ENCODE measurements around the gene BCL2L11. TPM values are rescaled to one million over a fixed set of nuclear protein-coding genes. Genes with fewer than 3 reads are reported as not detected.

The BCL2L11 gene
- total RNA-seq, 1 experiment from 2014 or later: 21.2 TPM

DNA sequence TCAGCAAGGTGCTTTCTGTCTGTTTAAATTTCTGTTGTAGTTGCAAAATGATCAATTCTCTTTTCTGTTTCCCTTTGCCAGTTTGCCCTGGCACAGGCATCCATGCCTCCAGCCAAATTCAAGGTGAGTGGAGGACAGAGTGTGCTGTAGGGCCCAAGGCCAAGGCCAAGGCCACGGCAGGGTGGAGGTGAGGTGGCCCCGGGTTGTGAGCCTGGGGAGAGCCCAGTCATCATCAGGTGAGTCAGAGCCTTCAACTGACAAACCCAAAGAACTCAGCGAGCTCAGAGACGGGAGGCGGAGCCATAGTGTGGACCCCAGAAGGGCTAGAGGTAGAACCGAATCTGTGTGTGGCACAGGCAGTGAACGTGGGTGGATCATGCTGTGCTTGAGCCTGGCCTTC, 55.7 kb downstream of the BCL2L11 start:
- Histone ChIP-seq H3K4ac (ENCODE audit: low read depth, low read length) (no peak overlapping the region), H2BK12ac (ENCODE audit: insufficient read length, low read depth, low read length) (no peak overlapping the region), H4K91ac (ENCODE audit: insufficient read length, low read depth, low read length) (no peak overlapping the region), H4K5ac (ENCODE audit: insufficient read length, low read depth, low read length) (no peak overlapping the region), H3K23ac (ENCODE audit: insufficient read length, low read depth, low read length) (no peak overlapping the region), H3K56ac (ENCODE audit: insufficient read length, low read depth, low read length) (no peak overlapping the region), H3K18ac (ENCODE audit: insufficient read length, low read depth, low read length) (no peak overlapping the region), H3K4me1 (ENCODE audit: insufficient read depth, low read length) (no peaks in the 10 kb centered on the region), H3K14ac (ENCODE audit: insufficient read depth, low read length) (no peak overlapping the region), H3K4me2 (ENCODE audit: insufficient read depth, insufficient read length, low read length) (no peak overlapping the region), H3K79me1 (ENCODE audit: insufficient read depth, low read depth, low read length, poor library complexity, severe bottlenecking) (no peaks in the 10 kb centered on the region), H2BK15ac (ENCODE audit: low read depth, low read length) (no peak overlapping the region), H3K27ac (ENCODE audit: insufficient read length, low read depth, low read length) (no peak overlapping the region), H4K20me1 (ENCODE audit: control insufficient read depth, insufficient read depth, insufficient read length) (no peaks in the 10 kb centered on the region), H3K23me2 (ENCODE audit: insufficient read length, low read depth, low read length, poor library complexity, severe bottlenecking) (no peaks in the 10 kb centered on the region), H2BK120ac (ENCODE audit: low read depth, low read length, poor library complexity, severe bottlenecking) (no peak overlapping the region), H2AK5ac (ENCODE audit: insufficient read length, low read length) (no peak overlapping the region), H3T11ph (ENCODE audit: low read length) (no peak overlapping the region), H2BK5ac (ENCODE audit: insufficient read length, low read length) (no peak overlapping the region), H3K9ac (ENCODE audit: extremely low read depth, insufficient read length, low read length) (no peak overlapping the region), H3K27me3 (ENCODE audit: insufficient read depth, low read length) (no peaks in the 10 kb centered on the region; the same call in 1 of the 2 replicates), H4K8ac (replicated peaks; ENCODE audit: insufficient read length, low read depth, low read length) (no peak overlapping the region), H3K79me2 (ENCODE audit: insufficient read depth, low read length) (no peaks in the 10 kb centered on the region), H2AFZ (ENCODE audit: low read length) (no peak overlapping the region), H2BK20ac (ENCODE audit: low read depth, low read length, poor library complexity, severe bottlenecking) (no peak overlapping the region), H3K9me3 (ENCODE audit: control insufficient read depth, low read depth, low read length) (no peaks in the 10 kb centered on the region)
- Mint-ChIP-seq H3K27me3 (ENCODE audit: low read depth) (peaks cover 1% of the 10 kb centered on the region), H3K9me3 (no peaks in the 10 kb centered on the region), H3K4me3 (no peak overlapping the region), H3K27ac (no peak overlapping the region; a peak in 1 of 7 replicates), H3K4me1 (peaks cover 14 to 24% of the 10 kb centered on the region in 2 experiments), H3K36me3 (ENCODE audit: insufficient read depth in 1 of 3, low read depth in 3 of 3) (no peaks in the 10 kb centered on the region)
- WGBS (ENCODE audit: extremely low coverage, insufficient read length, low lambda C conversion rate): no CpG with 5 or more reads among the region's 7 CpGs
- TF ChIP-seq, protein P1, sequence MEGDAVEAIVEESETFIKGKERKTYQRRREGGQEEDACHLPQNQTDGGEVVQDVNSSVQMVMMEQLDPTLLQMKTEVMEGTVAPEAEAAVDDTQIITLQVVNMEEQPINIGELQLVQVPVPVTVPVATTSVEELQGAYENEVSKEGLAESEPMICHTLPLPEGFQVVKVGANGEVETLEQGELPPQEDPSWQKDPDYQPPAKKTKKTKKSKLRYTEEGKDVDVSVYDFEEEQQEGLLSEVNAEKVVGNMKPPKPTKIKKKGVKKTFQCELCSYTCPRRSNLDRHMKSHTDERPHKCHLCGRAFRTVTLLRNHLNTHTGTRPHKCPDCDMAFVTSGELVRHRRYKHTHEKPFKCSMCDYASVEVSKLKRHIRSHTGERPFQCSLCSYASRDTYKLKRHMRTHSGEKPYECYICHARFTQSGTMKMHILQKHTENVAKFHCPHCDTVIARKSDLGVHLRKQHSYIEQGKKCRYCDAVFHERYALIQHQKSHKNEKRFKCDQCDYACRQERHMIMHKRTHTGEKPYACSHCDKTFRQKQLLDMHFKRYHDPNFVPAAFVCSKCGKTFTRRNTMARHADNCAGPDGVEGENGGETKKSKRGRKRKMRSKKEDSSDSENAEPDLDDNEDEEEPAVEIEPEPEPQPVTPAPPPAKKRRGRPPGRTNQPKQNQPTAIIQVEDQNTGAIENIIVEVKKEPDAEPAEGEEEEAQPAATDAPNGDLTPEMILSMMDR (conservative IDR thresholded peaks at IDR 0.05): no peak
- DNase-seq: no peak

All from H9 (cell line).